HL-60/S4 treated with retinoic acid at 250 ng/mL for 4 days and 3 days (cell line): ENCODE data around the gene MAP2K7.

ENCODE experiments used
- in situ Hi-C: fragments of 300-500 bp; cut with MboI; formaldehyde crosslinking; loops from 2 replicates; pipeline ENCODE4 v1.7.0; 2022; ENCODE audit warnings: low sequenced_read_pairs

Gene MAP2K7

DNA sequence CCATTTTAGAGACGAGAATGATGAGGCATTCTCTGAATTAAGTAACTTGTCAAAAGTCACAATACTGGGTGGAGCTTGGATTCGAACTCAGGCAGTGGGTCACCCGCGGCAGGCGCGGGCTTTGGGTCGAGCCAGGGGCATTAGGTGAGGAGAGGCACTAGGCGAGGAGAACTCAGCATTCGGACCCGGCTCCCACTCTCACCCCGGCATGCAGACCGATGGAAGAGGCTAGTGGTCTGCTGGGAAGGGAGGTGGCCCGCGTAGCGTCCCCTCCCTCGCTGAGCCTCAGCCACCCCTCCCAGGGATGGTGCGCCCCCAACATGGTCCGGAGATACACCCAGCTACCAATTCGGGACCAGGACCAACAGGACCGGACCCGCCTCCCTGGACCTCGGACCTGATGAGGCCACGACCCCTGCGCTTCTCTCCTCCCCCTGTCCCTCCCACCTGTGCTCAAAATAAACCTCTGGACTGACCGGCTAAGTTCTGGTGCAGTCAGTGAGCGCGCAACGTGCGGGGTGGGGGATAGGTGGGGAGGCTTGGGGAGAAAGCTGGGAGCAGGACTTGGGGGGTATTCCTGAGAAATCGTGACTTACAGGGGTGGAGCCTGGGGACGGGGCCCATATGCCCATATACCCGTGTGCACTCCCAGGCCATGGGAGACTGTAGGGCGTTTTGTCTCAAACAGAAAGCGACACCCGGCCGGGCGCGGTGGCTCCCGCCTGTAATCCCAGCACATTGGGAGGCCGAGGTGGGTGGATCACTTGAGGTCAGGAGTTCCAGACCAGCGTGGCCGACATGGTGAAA, 15.1 kb downstream of the MAP2K7 start:
- in situ Hi-C loops: no loop called here

- in situ Hi-C loops: no loop called here
Measured at GRCh38 chr19:7919610-7920518, 16.2 kb downstream of the MAP2K7 start, which contains the start of gene SNAPC2. Gene SNAPC2 (plus strand): TSS chr19:7920338. CDS start chr19:7920367, 29 bp downstream.

GRCh38 chr19:7920519-7921301, 17.0 kb downstream of the MAP2K7 start:
- in situ Hi-C loops: no loop called here

DNA sequence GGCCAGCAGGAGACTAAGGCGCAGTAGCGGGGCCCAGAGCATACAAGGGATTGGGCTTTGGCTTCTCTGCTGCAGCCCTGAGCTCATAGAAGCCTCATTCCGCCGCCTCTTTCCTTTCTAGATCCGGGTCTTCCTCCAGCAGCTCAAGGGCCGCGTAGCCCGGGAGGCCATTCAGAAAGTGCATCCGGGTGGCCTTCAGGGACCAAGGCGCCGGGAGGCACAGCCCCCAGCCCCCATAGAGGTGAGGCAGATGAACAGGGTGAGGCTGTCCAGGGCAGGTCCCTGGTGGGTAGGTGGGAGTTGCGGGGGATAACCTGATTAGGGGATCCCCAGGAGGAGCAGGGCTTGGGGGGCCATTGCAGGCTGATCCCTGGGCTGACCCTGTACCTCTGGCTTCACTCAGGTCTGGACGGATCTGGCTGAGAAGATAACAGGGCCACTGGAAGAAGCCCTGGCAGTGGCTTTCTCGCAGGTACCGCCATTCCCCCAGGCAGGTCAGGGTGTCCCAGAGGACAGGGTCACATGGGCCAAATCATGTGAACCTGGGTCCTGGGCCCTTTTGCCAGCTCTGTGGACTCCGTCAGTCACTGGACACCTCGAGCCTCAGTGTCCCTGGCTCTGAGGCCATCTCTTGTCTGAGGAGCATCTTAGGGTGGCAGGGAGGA, 17.8 kb downstream of the MAP2K7 start:
- in situ Hi-C loops: no loop called here

DNA sequence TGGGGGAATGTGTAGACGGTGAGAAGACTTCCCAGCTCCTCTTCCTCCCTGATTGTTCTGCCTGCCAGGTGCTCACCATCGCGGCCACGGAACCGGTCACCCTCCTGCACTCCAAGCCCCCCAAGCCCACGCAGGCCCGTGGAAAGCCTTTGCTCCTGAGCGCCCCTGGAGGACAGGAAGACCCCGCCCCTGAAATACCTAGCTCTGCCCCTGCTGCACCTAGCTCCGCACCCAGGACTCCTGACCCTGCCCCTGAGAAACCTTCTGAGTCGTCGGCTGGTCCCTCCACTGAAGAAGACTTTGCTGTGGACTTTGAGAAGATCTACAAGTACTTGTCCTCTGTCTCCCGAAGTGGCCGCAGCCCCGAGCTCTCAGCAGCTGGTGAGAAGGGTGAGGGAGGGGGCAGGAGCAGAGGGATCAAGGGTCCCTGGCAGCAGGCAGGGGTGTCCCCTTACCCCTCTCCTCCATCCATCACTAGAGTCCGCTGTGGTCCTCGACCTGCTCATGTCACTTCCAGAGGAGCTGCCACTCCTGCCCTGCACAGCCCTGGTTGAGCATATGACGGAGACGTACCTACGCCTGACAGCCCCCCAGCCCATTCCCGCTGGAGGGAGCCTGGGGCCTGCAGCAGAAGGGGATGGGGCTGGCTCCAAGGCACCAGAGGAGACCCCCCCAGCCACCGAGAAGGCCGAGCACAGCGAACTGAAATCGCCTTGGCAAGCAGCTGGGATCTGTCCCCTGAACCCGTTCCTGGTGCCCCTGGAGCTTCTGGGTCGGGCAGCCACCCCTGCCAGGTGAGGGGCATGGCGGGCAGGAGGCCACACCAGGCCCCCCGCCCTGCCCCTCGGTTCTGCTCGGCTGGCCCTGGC, 18.5 kb downstream of the MAP2K7 start:
- in situ Hi-C loops: no loop called here

- in situ Hi-C loops: no loop called here
Measured at GRCh38 chr19:7922836-7923195, 19.1 kb downstream of the MAP2K7 start.

DNA sequence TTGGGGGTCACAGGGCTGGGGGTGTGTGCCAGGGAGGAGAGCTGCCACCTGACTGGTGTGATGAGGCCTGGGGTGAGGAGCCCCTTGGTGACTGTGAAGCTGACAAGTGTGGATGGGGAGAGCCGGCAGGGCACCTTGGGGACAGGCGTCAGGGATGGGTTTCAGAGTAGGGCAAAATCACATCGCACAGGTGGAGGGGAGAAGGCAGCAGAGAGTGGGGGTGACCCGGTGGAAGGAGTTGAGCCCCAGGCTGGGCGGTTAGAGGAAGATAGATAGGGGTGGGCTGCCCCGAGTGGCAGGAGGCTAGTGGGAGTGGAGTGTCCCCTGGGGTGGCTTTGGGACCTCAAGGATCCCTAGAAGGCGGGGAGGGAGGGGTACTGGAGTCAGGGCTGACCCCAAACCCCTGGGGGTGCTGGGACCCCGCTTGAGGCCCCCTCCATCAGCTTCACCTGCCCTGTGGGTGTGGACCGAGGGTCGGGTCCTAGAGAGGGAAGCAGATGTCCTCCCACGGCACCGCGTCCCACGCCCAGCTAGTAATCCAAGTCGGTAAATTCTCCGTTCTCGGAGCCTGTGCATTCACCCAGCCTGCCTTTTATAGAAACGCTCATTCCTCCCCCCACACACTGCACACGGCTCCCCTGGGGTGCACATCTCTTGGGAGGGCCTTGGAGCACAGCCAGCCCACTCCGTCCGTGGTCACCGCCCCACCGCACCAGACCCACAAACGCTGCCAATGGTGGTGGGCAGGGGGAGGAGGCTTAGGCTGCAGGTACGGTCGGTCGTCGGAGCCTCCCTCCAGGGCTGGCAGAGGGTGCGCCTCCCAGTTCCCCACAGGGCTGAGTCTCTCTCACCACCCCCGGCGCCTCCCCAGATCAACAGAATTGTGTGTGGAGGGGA, 19.9 kb downstream of the MAP2K7 start:
- in situ Hi-C loops: no loop called here

GRCh38 chr19:7924241-7924640, 20.6 kb downstream of the MAP2K7 start:
- in situ Hi-C loops: no loop called here

DNA sequence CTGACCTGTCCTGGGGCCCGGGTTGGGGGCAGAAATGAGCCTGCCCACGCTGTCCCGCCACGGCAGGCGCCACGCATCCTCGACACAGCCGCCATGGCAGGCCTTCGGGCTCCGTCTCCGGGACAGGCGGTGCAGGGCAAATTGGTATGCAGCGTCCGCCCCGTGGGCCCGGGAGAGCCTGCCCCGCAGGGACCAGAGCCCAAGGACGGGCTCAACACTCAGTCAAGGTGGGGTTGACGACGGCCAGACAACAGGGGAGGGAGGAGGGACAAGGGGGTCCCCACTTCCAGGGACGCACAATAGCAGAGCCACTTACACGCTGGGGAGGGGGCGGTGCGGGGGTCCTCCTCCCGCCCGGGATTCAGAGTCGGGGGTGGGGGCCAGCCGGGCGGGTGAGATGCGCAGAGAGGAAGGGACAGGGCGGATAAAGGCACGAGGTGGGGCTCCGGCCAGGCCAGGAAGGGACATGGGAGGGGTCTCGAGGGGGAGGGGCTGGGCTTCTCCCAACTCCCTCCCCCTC, 21.0 kb downstream of the MAP2K7 start:
- in situ Hi-C loops: no loop called here

DNA sequence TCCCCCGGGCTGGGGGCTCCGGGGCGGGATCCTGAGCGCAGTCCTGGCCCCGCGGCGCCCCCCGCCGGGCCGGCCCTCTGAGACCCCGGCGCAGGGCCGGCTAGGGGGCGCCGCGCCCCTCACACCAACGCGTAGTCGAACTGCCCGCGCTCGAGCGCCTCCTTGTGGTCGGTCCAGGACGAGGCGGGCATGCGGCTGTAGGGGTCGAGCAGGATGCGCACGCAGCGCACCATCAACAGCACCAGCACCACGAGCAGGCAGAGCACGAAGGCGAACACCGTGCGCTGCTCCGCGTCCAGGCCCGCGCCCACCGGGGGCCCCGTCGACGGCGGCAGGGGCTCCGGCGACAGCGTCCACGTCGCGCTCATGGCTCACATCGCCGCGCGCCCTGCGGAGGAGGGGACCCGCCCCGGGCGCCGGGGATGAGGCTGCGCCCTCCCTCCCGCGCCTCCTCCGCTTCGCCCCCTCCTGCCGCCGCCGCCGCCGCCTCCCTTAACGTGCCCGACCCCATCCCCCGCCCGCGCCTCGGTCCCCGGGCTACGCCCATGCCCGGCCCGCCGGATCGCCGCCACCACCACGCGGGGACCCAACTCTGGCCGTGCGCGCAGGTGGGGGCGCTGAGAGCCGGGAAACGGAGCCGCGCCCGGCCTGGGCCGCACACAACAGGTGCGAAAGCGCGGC, 21.6 kb downstream of the MAP2K7 start:
- in situ Hi-C loops: no loop called here

DNA sequence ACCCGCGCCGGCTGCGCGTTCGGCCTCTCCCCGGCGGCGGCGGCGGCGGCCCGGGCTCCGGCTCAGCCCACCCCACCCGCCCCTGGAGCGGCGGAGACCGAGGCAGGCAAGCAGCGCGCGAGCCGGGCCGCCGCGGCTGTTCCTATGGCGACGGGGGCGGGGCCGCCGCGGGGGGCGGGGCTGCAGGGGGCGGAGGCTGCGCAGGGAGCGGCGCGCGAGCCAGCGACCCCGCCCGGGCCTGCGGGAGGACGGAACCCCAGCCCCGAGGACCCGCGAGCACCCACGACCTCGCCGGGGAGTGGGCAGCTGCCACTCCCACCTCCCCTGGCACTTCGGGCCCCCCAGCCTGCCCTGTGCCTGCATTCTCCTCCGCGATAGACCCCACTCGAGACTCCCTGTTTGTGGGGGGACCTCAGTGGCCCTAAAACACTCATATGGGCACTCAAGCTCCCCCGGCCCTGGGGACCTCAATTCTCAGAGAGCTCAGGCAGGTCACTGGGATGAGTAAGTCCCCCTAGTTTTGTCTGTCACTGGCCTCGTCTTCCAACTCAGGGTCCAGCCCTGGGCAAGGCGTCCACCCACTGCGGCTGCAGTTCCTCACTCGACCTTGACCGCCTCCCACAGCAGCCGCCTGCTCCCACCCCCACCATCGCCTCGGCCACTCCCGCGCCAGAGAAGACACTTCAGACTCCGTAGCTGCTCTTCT, 22.5 kb downstream of the MAP2K7 start, which contains the start of gene CTXN1:
TSS of gene CTXN1 (minus strand) at position 115 of the 706 bp plus-strand sequence. CDS start 597 bp downstream, outside the sequence.
- in situ Hi-C loops: no loop called here

DNA sequence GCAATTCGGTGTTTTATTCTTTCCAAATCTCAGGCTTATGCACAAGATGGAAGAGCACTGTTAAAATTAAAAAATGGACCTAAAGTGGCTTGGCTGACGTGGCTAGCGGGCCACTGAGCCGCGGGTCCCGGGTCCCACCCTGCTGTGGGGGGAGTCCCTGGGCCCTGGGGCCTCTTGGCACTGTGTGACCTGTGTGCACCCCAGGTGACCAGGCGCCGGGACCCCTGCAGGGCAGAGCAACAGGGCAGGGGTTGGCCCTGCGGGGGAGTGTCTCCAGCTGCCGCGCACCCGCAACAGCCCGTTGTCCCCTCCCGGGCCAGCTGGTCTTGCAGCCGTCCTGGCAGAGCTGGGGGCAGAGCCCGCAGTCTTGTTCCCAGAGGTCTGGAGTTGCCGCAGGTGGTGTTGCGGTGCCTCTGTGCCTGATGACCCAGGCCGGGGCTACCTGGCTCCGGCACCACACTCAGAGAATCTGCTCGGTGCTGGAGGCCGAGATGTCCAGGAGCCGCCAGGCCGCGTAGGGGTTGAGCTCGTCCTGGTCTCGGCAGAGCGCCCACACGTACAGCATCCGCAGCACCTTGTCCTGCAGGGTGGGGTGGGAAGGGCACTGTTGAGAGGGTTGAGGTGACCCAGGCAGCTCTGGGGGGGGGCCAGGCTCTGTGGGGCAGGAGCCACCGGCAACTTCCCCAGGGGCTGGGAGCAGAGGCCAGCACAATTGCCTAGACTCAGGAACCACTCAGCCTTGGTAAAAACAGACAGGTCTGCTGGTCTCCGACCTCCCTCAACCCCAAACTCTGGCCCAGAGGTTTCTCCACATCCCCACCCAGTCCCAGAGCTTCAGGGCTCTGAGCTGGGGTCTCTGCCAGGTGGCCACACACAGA, 23.3 kb downstream of the MAP2K7 start:
- in situ Hi-C loops: no loop called here

GRCh38 chr19:7927605-7928333, 24.1 kb downstream of the MAP2K7 start:
- in situ Hi-C loops: no loop called here

- in situ Hi-C loops: no loop called here
Measured at GRCh38 chr19:7928334-7928706, 24.6 kb downstream of the MAP2K7 start.
